ENCODE data around the gene ITGB1. TPM values are rescaled to one million over a fixed set of nuclear protein-coding genes. Genes with fewer than 3 reads are reported as not detected.

Gene ITGB1
- total and polyA plus RNA-seq, 2 of the 8 experiments (the other 6 are each of a cell fraction or from before 2014, with no cell fraction given) = 82.7 to 321 TPM

GRCh38 chr10:32901815-32902214 is 56.2 kb downstream of the ITGB1 start:
- Histone ChIP-seq H2AFZ (ENCODE audit: low read length) (no peak overlapping the region), H3K9ac (replicated peaks in 1 of 4; ENCODE audit: extremely low read depth in 1 of 4, low read depth in 3 of 4, low read length in 3 of 4) (no peak overlapping the region), H2BK12ac (ENCODE audit: low read depth, low read length) (no peak overlapping the region), H3K4me3 (ENCODE audit: extremely low read depth in 1 of 4, insufficient read depth in 2 of 4, low read depth in 3 of 4, low read length in 4 of 4) (no peak overlapping the region), H3K27ac (ENCODE audit: low read depth, low read length) (no peak overlapping the region), H2BK20ac (ENCODE audit: low read length) (no peak overlapping the region), H3K4me2 (ENCODE audit: insufficient read depth in 1 of 2, low read depth in 2 of 2, low read length in 2 of 2) (no peak overlapping the region), H3K4me1 (replicated peaks in 1 of 4; ENCODE audit: control insufficient read depth in 3 of 4, insufficient read depth in 4 of 4, low read length in 3 of 4) (no peaks in the 10 kb centered on the region), H2AK5ac (ENCODE audit: low read depth, low read length) (no peak overlapping the region), H3K14ac (ENCODE audit: insufficient read length) (no peak overlapping the region), H2BK15ac (ENCODE audit: low read length) (no peak overlapping the region), H3K23ac (ENCODE audit: insufficient read length) (no peak overlapping the region), H3K27me3 (replicated peaks in 1 of 4; ENCODE audit: control insufficient read depth in 3 of 4, extremely low read depth in 1 of 4, insufficient read depth in 3 of 4, low read length in 3 of 4) (no peaks in the 10 kb centered on the region), H3K36me3 (ENCODE audit: control insufficient read depth in 2 of 4, insufficient read depth in 4 of 4, low read length in 3 of 4) (peaks cover 0 to 24% (median 5%) of the 10 kb centered on the region in 4 experiments; a peak in 4 of 8 replicates), H3K56ac (replicated peaks; ENCODE audit: insufficient read length, low read depth, low read length) (no peak overlapping the region), H3K18ac (ENCODE audit: extremely low read depth, low read length) (no peak overlapping the region), H2BK120ac (replicated peaks; ENCODE audit: low read depth, low read length) (no peak overlapping the region), H3K9me3 (ENCODE audit: insufficient read depth in 2 of 2, low read depth in 1 of 2, low read length in 1 of 2) (no peaks in the 10 kb centered on the region), H4K20me1 (replicated peaks in 1 of 2; ENCODE audit: control insufficient read depth in 1 of 2, insufficient read depth in 2 of 2, low read length in 2 of 2) (no peaks in the 10 kb centered on the region), H4K5ac (ENCODE audit: insufficient read length, low read depth, low read length) (no peak overlapping the region), H3K79me2 (ENCODE audit: control insufficient read depth in 1 of 2, insufficient read depth in 2 of 2, low read length in 2 of 2) (no peaks in the 10 kb centered on the region), H3K23me2 (ENCODE audit: low read depth, low read length) (no peaks in the 10 kb centered on the region), H2BK5ac (ENCODE audit: low read depth, low read length) (no peak overlapping the region), H3K4ac (replicated peaks; ENCODE audit: insufficient read length, low read depth, low read length) (no peak overlapping the region), H4K91ac (replicated peaks; ENCODE audit: insufficient read length, low read length) (no peak overlapping the region), H4K8ac (ENCODE audit: extremely low read depth, insufficient read depth, low read length) (no peak overlapping the region), H3K79me1 (ENCODE audit: low read depth, low read length) (no peaks in the 10 kb centered on the region)
- 89% methylated on average over 9 of the region's 9 CpGs; no CpG with 5 or more reads in 1 of the 2 experiments for WGBS, 2 experiments (ENCODE audit: extremely low coverage in 1 of 2, insufficient coverage in 1 of 2, insufficient read length in 1 of 2, insufficient replicate concordance in 2 of 2, low coverage in 1 of 2, low lambda C conversion rate in 2 of 2, missing lambda C conversion rate in 1 of 2)
- FAIRE-seq (no peak), DNase-seq (ENCODE audit: low read depth in 1 of 2, low spot score in 2 of 2) (no peak)
- POLR2A ChIA-PET (ENCODE audit: partially characterized antibody) = no interaction called here
- CTCF ChIA-PET (ENCODE audit: partially characterized antibody) = no interaction called here
- no peak for TF ChIP-seq CBX8 (IDR thresholded peaks at IDR 0.05; ENCODE audit: borderline replicate concordance, low read depth, low read length)
- no peak for TF ChIP-seq RNF2 (IDR thresholded peaks at IDR 0.05; ENCODE audit: borderline replicate concordance, low read depth, low read length, missing control alignments, poor library complexity, severe bottlenecking)
- TF ChIP-seq NANOG (IDR thresholded peaks at IDR 0.05; ENCODE audit: insufficient read depth, low read depth, low read length, poor library complexity, severe bottlenecking) = no peak
- no peak for TF ChIP-seq CREB1 (IDR thresholded peaks at IDR 0.05)
- TF ChIP-seq RFX5 (IDR thresholded peaks at IDR 0.05; ENCODE audit: borderline replicate concordance, low read depth, low read length) = no peak
- TF ChIP-seq, protein P1, sequence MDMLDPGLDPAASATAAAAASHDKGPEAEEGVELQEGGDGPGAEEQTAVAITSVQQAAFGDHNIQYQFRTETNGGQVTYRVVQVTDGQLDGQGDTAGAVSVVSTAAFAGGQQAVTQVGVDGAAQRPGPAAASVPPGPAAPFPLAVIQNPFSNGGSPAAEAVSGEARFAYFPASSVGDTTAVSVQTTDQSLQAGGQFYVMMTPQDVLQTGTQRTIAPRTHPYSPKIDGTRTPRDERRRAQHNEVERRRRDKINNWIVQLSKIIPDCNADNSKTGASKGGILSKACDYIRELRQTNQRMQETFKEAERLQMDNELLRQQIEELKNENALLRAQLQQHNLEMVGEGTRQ (IDR thresholded peaks at IDR 0.05; ENCODE audit: low read length) = no peak
- TF ChIP-seq CTCF (IDR thresholded peaks at IDR 0.05; ENCODE audit: control extremely low read depth in 1 of 3, insufficient read depth in 1 of 3, low read depth in 1 of 3, low read length in 3 of 3) = no peak
- no peak for TF ChIP-seq RXRA (IDR thresholded peaks at IDR 0.05; ENCODE audit: insufficient read depth, low read depth, low read length)
- no peak for TF ChIP-seq ASH2L (IDR thresholded peaks at IDR 0.05; ENCODE audit: low read length)
- no peak for TF ChIP-seq HDAC2 (IDR thresholded peaks at IDR 0.05; ENCODE audit: borderline replicate concordance in 1 of 2, low read depth in 2 of 2, low read length in 2 of 2)

Measured in H1 (cell line).